DOHH2 (cell line): ENCODE results near the gene WDR64.

Experiments used
- EZH2phosphoT487 ChIP-seq: fragments of 200-600 bp; sonication (generic); IDR thresholded peaks from 2 replicates; pipeline ENCODE4 v1.6.1; 2017; ENCODE audit warnings: borderline replicate concordance, mild to moderate bottlenecking, antibody characterized with exemption, low read length, moderate library complexity, mixed read lengths
- TF ChIP-seq, protein P1 (sequence below): fragments of 200-600 bp; sonication (generic); IDR thresholded peaks from one replicate; pipeline ENCODE4 v1.5.1; 2014; ENCODE audit warnings: antibody characterized with exemption, mild to moderate bottlenecking, low read depth, low read length; ENCODE audit not compliant: poor library complexity, severe bottlenecking

DNA sequence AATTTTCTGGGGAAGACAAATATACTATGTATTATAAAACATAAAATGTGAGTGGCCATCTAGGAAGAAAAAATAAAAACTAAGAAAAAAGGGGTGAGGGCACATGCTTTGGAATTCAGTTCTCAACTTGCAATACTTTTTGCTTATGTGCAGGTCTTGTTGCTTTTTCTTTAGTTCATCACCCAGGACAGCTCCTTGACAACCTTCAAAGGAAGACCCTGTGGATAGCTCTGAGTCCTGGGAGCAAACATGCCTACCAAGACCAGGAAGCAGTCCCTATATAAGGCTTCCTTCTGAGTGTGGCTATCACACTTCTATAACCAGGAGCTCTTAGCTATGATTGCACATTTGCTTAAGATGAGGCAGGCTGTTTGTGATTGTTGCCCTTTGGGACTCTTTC lies 78.0 kb downstream of the WDR64 start:
- TF ChIP-seq, protein P1, sequence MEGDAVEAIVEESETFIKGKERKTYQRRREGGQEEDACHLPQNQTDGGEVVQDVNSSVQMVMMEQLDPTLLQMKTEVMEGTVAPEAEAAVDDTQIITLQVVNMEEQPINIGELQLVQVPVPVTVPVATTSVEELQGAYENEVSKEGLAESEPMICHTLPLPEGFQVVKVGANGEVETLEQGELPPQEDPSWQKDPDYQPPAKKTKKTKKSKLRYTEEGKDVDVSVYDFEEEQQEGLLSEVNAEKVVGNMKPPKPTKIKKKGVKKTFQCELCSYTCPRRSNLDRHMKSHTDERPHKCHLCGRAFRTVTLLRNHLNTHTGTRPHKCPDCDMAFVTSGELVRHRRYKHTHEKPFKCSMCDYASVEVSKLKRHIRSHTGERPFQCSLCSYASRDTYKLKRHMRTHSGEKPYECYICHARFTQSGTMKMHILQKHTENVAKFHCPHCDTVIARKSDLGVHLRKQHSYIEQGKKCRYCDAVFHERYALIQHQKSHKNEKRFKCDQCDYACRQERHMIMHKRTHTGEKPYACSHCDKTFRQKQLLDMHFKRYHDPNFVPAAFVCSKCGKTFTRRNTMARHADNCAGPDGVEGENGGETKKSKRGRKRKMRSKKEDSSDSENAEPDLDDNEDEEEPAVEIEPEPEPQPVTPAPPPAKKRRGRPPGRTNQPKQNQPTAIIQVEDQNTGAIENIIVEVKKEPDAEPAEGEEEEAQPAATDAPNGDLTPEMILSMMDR: no peak
- no peak for TF ChIP-seq EZH2phosphoT487
